ENCODE data around the gene PRDX5. TPM values are rescaled to one million over a fixed set of nuclear protein-coding genes. Genes with fewer than 3 reads are reported as not detected.

PRDX5 gene
- total and polyA plus RNA-seq, 3 donors from 2014 or later = 189 to 287 (median 271) TPM

- TF ChIP-seq CTCF (IDR thresholded peaks at IDR 0.05) (no peak), POLR2A (IDR thresholded peaks at IDR 0.05) (no peak)
- no peaks in the 10 kb centered on the region for H3K36me3 ChIP-seq (ENCODE audit: low read depth, missing control alignments)
- no peaks in the 10 kb centered on the region for H3K9me3 ChIP-seq
- H3K27me3 ChIP-seq = no peaks in the 10 kb centered on the region
- DNase-seq = no peak
- H3K4me3 ChIP-seq = no peak overlapping the region
- H3K27ac ChIP-seq = no peak overlapping the region
- 88 to 95% methylated on average over 5 to 18 of the region's 18 CpGs for WGBS, 2 donors
- H3K4me1 ChIP-seq = peaks cover 22% of the 10 kb centered on the region
- intact Hi-C loops (cut with DNase I; ENCODE audit: low total_unique reads) = no loop called here
These were observed 43.7 kb downstream of the PRDX5 start for GRCh38 chr11:64361659-64362058.

- DNase-seq = no peak
- H3K4me3 ChIP-seq = no peak overlapping the region
- no peaks in the 10 kb centered on the region for H3K27me3 ChIP-seq
- H3K9me3 ChIP-seq = no peaks in the 10 kb centered on the region
- 76 to 92% methylated on average over 10 of the region's 10 CpGs for WGBS, 2 donors
- intact Hi-C loops (cut with DNase I; ENCODE audit: low total_unique reads) = no loop called here
- TF ChIP-seq CTCF (IDR thresholded peaks at IDR 0.05) = no peak
- no peak for TF ChIP-seq POLR2A (IDR thresholded peaks at IDR 0.05)
- no peak overlapping the region for H3K27ac ChIP-seq
- no peaks in the 10 kb centered on the region for H3K36me3 ChIP-seq (ENCODE audit: low read depth, missing control alignments)
- H3K4me1 ChIP-seq = peaks cover 22% of the 10 kb centered on the region
These were observed 44.4 kb downstream of the PRDX5 start for GRCh38 chr11:64362339-64362738.

- no peak for TF ChIP-seq POLR2A (IDR thresholded peaks at IDR 0.05)
- TF ChIP-seq CTCF (IDR thresholded peaks at IDR 0.05) = no peak
- H3K36me3 ChIP-seq (ENCODE audit: low read depth, missing control alignments) = no peaks in the 10 kb centered on the region
- no peak overlapping the region for H3K27ac ChIP-seq
- H3K4me3 ChIP-seq = no peak overlapping the region
- 91 to 92% methylated on average over 6 of the region's 6 CpGs for WGBS, 2 donors
- peaks cover 9% of the 10 kb centered on the region for H3K4me1 ChIP-seq
- H3K27me3 ChIP-seq = no peaks in the 10 kb centered on the region
- H3K9me3 ChIP-seq = no peaks in the 10 kb centered on the region
- intact Hi-C loops (cut with DNase I; ENCODE audit: low total_unique reads) = no loop called here
- no peak for DNase-seq
These were observed 46.5 kb downstream of the PRDX5 start for GRCh38 chr11:64364435-64364834.

- intact Hi-C loops (cut with DNase I; ENCODE audit: low total_unique reads) = no loop called here
- Histone ChIP-seq H3K27ac (no peak overlapping the region), H3K9me3 (no peaks in the 10 kb centered on the region), H3K4me1 (peaks cover 4% of the 10 kb centered on the region), H3K4me3 (no peak overlapping the region), H3K27me3 (no peaks in the 10 kb centered on the region), H3K36me3 (ENCODE audit: low read depth, missing control alignments) (no peaks in the 10 kb centered on the region)
- WGBS, 2 donors = 70 to 85% methylated on average over 4 of the region's 4 CpGs
- no peak for DNase-seq
- no peak for TF ChIP-seq POLR2A (IDR thresholded peaks at IDR 0.05)
- TF ChIP-seq CTCF (IDR thresholded peaks at IDR 0.05) = no peak
These were observed 47.0 kb downstream of the PRDX5 start for GRCh38 chr11:64364911-64365310.

- Histone ChIP-seq H3K27me3 (no peaks in the 10 kb centered on the region), H3K4me1 (peaks cover 3% of the 10 kb centered on the region), H3K9me3 (no peaks in the 10 kb centered on the region), H3K27ac (no peak overlapping the region), H3K36me3 (ENCODE audit: low read depth, missing control alignments) (no peaks in the 10 kb centered on the region), H3K4me3 (no peak overlapping the region)
- TF ChIP-seq POLR2A (IDR thresholded peaks at IDR 0.05) = no peak
- no peak for TF ChIP-seq CTCF (IDR thresholded peaks at IDR 0.05)
- intact Hi-C loops (cut with DNase I; ENCODE audit: low total_unique reads) = no loop called here
- no peak for DNase-seq
- 91 to 94% methylated on average over 1 of the region's 1 CpG for WGBS, 2 donors
These were observed 48.8 kb downstream of the PRDX5 start for GRCh38 chr11:64366751-64367150.

Data from testis (tissue), 3 donors.